HepG2 (cell line): ENCODE measurements around the gene DDX10. TPM values are rescaled to one million over a fixed set of nuclear protein-coding genes. Genes with fewer than 3 reads are reported as not detected.

Experiments used
- ATF2 ChIP-seq: sonication (generic); formaldehyde crosslinking; IDR thresholded peaks from 2 replicates; pipeline ENCODE4 v1.4.0; 2020; ENCODE audit warnings: missing genetic modification reagents
- CREB1 ChIP-seq, 2 experiments: fragments of 450-650 bp in 1 of 2; IDR thresholded peaks; 2 replicates each; pipeline ENCODE4 v1.6.1; 2016 to 2017; ENCODE audit warnings: control low read depth in 1 of 2, mild to moderate bottlenecking in 1 of 2, missing compliant biosample characterization in 1 of 2, missing genetic modification characterization in 1 of 2
- CREM ChIP-seq, 2 experiments: sonication (generic) in 1 of 2; formaldehyde crosslinking in 1 of 2; IDR thresholded peaks; 2 replicates each; pipeline versions ENCODE4 v1.4.0 to v1.6.1; 2016 to 2020; ENCODE audit warnings: antibody characterized with exemption in 1 of 2, mild to moderate bottlenecking in 1 of 2, missing genetic modification reagents in 1 of 2
- IKZF5 ChIP-seq: IDR thresholded peaks from 2 replicates; pipeline ENCODE4 v1.6.1; 2018; ENCODE audit warnings: missing genetic modification reagents, mild to moderate bottlenecking, missing compliant biosample characterization
- MXD1 ChIP-seq: sonication (generic); formaldehyde crosslinking; IDR thresholded peaks from 2 replicates; pipeline ENCODE4 v1.4.0; 2020; ENCODE audit warnings: mild to moderate bottlenecking, missing genetic modification reagents
- MZF1 ChIP-seq: sonication (generic); formaldehyde crosslinking; IDR thresholded peaks from 2 replicates; pipeline ENCODE4 v1.8.1; 2023; ENCODE audit warnings: mild to moderate bottlenecking, missing genetic modification reagents, borderline replicate concordance
- NCOA2 ChIP-seq: sonication (generic); formaldehyde crosslinking; IDR thresholded peaks from 2 replicates; pipeline ENCODE4 v1.8.0; 2022; ENCODE audit warnings: inconsistent platforms
- NR2F2 ChIP-seq: IDR thresholded peaks from 2 replicates; pipeline ENCODE4 v1.6.1; 2012; ENCODE audit warnings: low read depth, inconsistent platforms, borderline replicate concordance
- SOX5 ChIP-seq: IDR thresholded peaks from 2 replicates; pipeline ENCODE4 v1.6.1; 2016; ENCODE audit warnings: borderline replicate concordance
- THAP7 ChIP-seq: sonication (generic); formaldehyde crosslinking; IDR thresholded peaks from 2 replicates; pipeline ENCODE4 v1.8.1; 2023; ENCODE audit warnings: mild to moderate bottlenecking, missing genetic modification reagents
- YEATS4 ChIP-seq: sonication (generic); formaldehyde crosslinking; IDR thresholded peaks from 2 replicates; pipeline ENCODE4 v1.4.0; 2020; ENCODE audit warnings: missing genetic modification reagents, borderline replicate concordance
- ZMYM3 ChIP-seq: sonication (generic); formaldehyde crosslinking; IDR thresholded peaks from 2 replicates; pipeline ENCODE4 v1.5.1; 2020; ENCODE audit warnings: mild to moderate bottlenecking, missing genetic modification reagents
- ZNF260 ChIP-seq: sonication (generic); formaldehyde crosslinking; IDR thresholded peaks from 2 replicates; pipeline ENCODE4 v1.4.0; 2020; ENCODE audit warnings: missing genetic modification reagents, low read depth, mild to moderate bottlenecking, borderline replicate concordance
- ZNF543 ChIP-seq: sonication (generic); formaldehyde crosslinking; IDR thresholded peaks from 2 replicates; pipeline ENCODE4 v1.4.0; 2020; ENCODE audit warnings: mild to moderate bottlenecking, missing genetic modification reagents
- ZNF557 ChIP-seq: sonication (generic); formaldehyde crosslinking; IDR thresholded peaks from 2 replicates; pipeline ENCODE4 v1.4.0; 2020; ENCODE audit warnings: missing genetic modification reagents
- ZNF562 ChIP-seq: sonication (generic); formaldehyde crosslinking; IDR thresholded peaks from 2 replicates; pipeline ENCODE4 v1.8.0; 2022; ENCODE audit warnings: missing genetic modification reagents, borderline replicate concordance
- ZNF574 ChIP-seq: sonication (generic); formaldehyde crosslinking; IDR thresholded peaks from 2 replicates; pipeline ENCODE4 v1.4.0; 2020; ENCODE audit warnings: missing genetic modification reagents
- ZNF629 ChIP-seq: sonication (generic); formaldehyde crosslinking; conservative IDR thresholded peaks from 2 replicates; pipeline ENCODE4 v1.5.0; 2020; ENCODE audit warnings: missing genetic modification reagents
- ZNF639 ChIP-seq: conservative IDR thresholded peaks from 2 replicates; pipeline ENCODE4 v1.6.1; 2018; ENCODE audit warnings: missing genetic modification reagents
- ZNF674 ChIP-seq: sonication (generic); formaldehyde crosslinking; IDR thresholded peaks from 2 replicates; pipeline ENCODE4 v1.5.0; 2020; ENCODE audit warnings: low read depth, mild to moderate bottlenecking, missing genetic modification reagents
- ZNF788 ChIP-seq: sonication (generic); formaldehyde crosslinking; IDR thresholded peaks from 2 replicates; pipeline ENCODE4 v1.5.0; 2020; ENCODE audit warnings: mild to moderate bottlenecking, missing genetic modification reagents, borderline replicate concordance
- polyA plus RNA-seq, 8 experiments: library from polyadenylated mRNA; depleted of rRNA in 3 of 8; stranded (reverse) in 7 of 8; unstranded in 1 of 8; fragments of >200 nt; fragmentation: Illumina TruSeq in 4 of 8; extraction: Trizol in 4 of 8; gene quantifications; 2 replicates each; pipeline versions ENCODE4 v1.2.1 to v1.2.3, GENCODE V29; 2011 to 2016; ENCODE audit warnings: low read depth in 4 of 8, missing spikeins in 1 of 8, mixed read lengths in 1 of 8; ENCODE audit not compliant: insufficient read depth in 1 of 8
- total RNA-seq, 5 experiments: library from RNA; depleted of rRNA; stranded (reverse); fragments of >200 nt; fragmentation: Illumina TruSeq; extraction: Trizol; gene quantifications; 2 replicates each; pipeline ENCODE4 v1.2.3, GENCODE V29; 2016; ENCODE audit warnings: low read depth in 1 of 5

DDX10 gene
- total and polyA plus RNA-seq, 2 of the 13 experiments (the other 11 are each of a cell fraction or from before 2014, with no cell fraction given), result 17.0 to 32.0 TPM

GRCh38 chr11:108664730-108665525 lies at the start of gene DDX10 (continued):
- no peak for TF ChIP-seq ZNF629 (CRISPR knock-in tag)
- no peak; the same call in 1 of the 2 replicates for TF ChIP-seq ZNF639 (CRISPR knock-in tag)
- TF ChIP-seq ATF2 (CRISPR knock-in tag), result peak; percentile 97
- TF ChIP-seq ZNF674 (CRISPR knock-in tag), result no peak
- no peak; the same call in 1 of the 2 replicates for TF ChIP-seq SOX5
- TF ChIP-seq ZNF260 (CRISPR knock-in tag), result no peak
- TF ChIP-seq CREB1 (IDR thresholded peaks at IDR 0.05), result peak; percentile 100
- TF ChIP-seq CREB1 (CRISPR knock-in tag; IDR thresholded peaks at IDR 0.05), result peak; percentile 98
- TF ChIP-seq IKZF5 (CRISPR knock-in tag), result peak; percentile 79; the same call in 1 of the 2 replicates
- no peak for TF ChIP-seq ZMYM3 (CRISPR knock-in tag)
- no peak for TF ChIP-seq ZNF543 (CRISPR knock-in tag)
- no peak for TF ChIP-seq NCOA2 (CRISPR knock-in tag)
- TF ChIP-seq THAP7 (CRISPR knock-in tag), result 0 out of 2 replicates have a peak, but pooled peaks have one; percentile 22
- no peak for TF ChIP-seq NR2F2
- TF ChIP-seq ZNF788 (CRISPR knock-in tag), result peak; percentile 72; the same call in 1 of the 2 replicates
- TF ChIP-seq CREM (IDR thresholded peaks at IDR 0.05), result peak; percentile 95
- no peak for TF ChIP-seq CREM (CRISPR knock-in tag; IDR thresholded peaks at IDR 0.05)
- peak; percentile 93; the same call in 1 of the 2 replicates for TF ChIP-seq MXD1 (CRISPR knock-in tag)
- TF ChIP-seq ZNF557 (CRISPR knock-in tag), result no peak
- TF ChIP-seq YEATS4 (CRISPR knock-in tag), result peak; percentile 53
- TF ChIP-seq MZF1 (CRISPR knock-in tag), result no peak
- no peak for TF ChIP-seq ZNF562 (CRISPR knock-in tag)
- peak; percentile 71 for TF ChIP-seq ZNF574 (CRISPR knock-in tag)
